Panc1 (cell line): Measurements from ENCODE around the gene MRPS17.

ENCODE experiments used
- CTCF ChIP-seq: fragments of 450-650 bp; IDR thresholded peaks from 2 replicates; pipeline ENCODE4 v1.5.1; 2017; ENCODE audit warnings: mild to moderate bottlenecking
- POLR2AphosphoS5 ChIP-seq: IDR thresholded peaks from 2 replicates; pipeline ENCODE4 v1.6.1; 2012; ENCODE audit warnings: mild to moderate bottlenecking, low read depth, low read length, moderate library complexity
- REST ChIP-seq, 2 experiments: IDR thresholded peaks; 2 replicates each; pipeline ENCODE4 v1.6.1; 2011 to 2012; ENCODE audit warnings: low read depth in 2 of 2, control low read depth in 1 of 2, low read length in 1 of 2, mild to moderate bottlenecking in 1 of 2, moderate library complexity in 1 of 2; ENCODE audit not compliant: insufficient read depth in 1 of 2
- SIN3A ChIP-seq: IDR thresholded peaks from 2 replicates; pipeline ENCODE4 v1.6.1; 2012; ENCODE audit warnings: low read depth, mild to moderate bottlenecking, low read length, moderate library complexity, borderline replicate concordance; ENCODE audit not compliant: insufficient read depth
- TCF7L2 ChIP-seq: IDR thresholded peaks from 2 replicates; pipeline ENCODE4 v1.6.1; 2011; ENCODE audit warnings: mild to moderate bottlenecking, low read depth, low read length, inconsistent platforms

- TF ChIP-seq CTCF = no peak
- no peak for TF ChIP-seq POLR2AphosphoS5
- TF ChIP-seq REST (IDR thresholded peaks at IDR 0.05; ENCODE audit: insufficient read depth in 1 of 2, low read depth in 2 of 2, low read length in 1 of 2) = no peak
- TF ChIP-seq TCF7L2 = no peak
- TF ChIP-seq SIN3A = no peak
These were observed 12.1 kb upstream of the MRPS17 start for GRCh38 chr7:55939514-55940123.
